HepG2 (cell line): ENCODE results near the gene RTP2. TPM values are rescaled to one million over a fixed set of nuclear protein-coding genes. Genes with fewer than 3 reads are reported as not detected.

Experiments used
- ATAC-seq: fragments of 200-7000 bp; cut with Tn5 transposase; 3 replicates; pipeline ENCODE4 v1.9.1; 2020; ENCODE audit warnings: mild to moderate bottlenecking, moderate library complexity
- BruUV-seq: library from RNA; stranded (reverse); fragments of 400-500 nt; replicated peaks from 2 replicates; lab custom pipeline; 2021; lab: Mats Ljungman, UMichigan
- CTCF ChIA-PET: fragments of 300-600 bp; formaldehyde crosslinking; extraction: SDS; loops from one replicate; lab custom pipeline; 2021; ENCODE audit warnings: low total read pairs, inconsistent platforms, low intra/inter-chr PET ratio; lab: Yijun Ruan, JAX
- POLR2A ChIA-PET: fragments of 350-600 bp; sonication (Branson Sonifier 250); formaldehyde crosslinking; loops from one replicate; lab custom pipeline; 2020; ENCODE audit warnings: antibody characterized with exemption, inconsistent platforms; lab: Yijun Ruan, JAX
- DNase-seq: peaks from one replicate; pipeline ENCODE4 v3.0.0-alpha.2; 2015; ENCODE audit warnings: low spot score
- FAIRE-seq: peaks from 3 replicates; lab custom pipeline; 2011; peaks lifted over from hg19 to GRCh38; lab: Jason Lieb, UNC
- H2AFZ ChIP-seq: one replicate; pipeline ENCODE4 v1.6.1; 2011; ENCODE audit warnings: low read length, inconsistent platforms
- H3K27ac ChIP-seq: fragments of 300-600 bp; 3 replicates; pipeline ENCODE4 v1.8.0; 2011; ENCODE audit warnings: mixed run types, mild to moderate bottlenecking, mixed read lengths, low read length, inconsistent platforms; ENCODE audit not compliant: insufficient read depth; ENCODE audit errors: extremely low read length
- H3K27me3 ChIP-seq, 2 experiments: fragments of 200-600 bp in 1 of 2; 2 replicates in 1 of 2; 3 replicates in 1 of 2; pipeline versions ENCODE4 v1.6.0 to v1.8.0; 2011; ENCODE audit warnings: low read length in 2 of 2, mild to moderate bottlenecking in 2 of 2, moderate library complexity in 2 of 2, inconsistent platforms in 1 of 2; ENCODE audit not compliant: insufficient read depth in 2 of 2, control insufficient read depth in 1 of 2
- H3K36me3 ChIP-seq, 2 experiments: fragments of 200-600 bp in 1 of 2; replicated peaks in 1 of 2; 2 replicates in 1 of 2; 3 replicates in 1 of 2; pipeline versions ENCODE4 v1.5.1 to v1.8.0; 2011; ENCODE audit warnings: low read length in 2 of 2, inconsistent platforms in 1 of 2; ENCODE audit not compliant: insufficient read depth in 2 of 2, control insufficient read depth in 1 of 2
- H3K4me1 ChIP-seq: 2 replicates; pipeline ENCODE4 v1.5.1; 2012; ENCODE audit warnings: low read length, inconsistent platforms; ENCODE audit not compliant: insufficient read depth
- H3K4me2 ChIP-seq: 2 replicates; pipeline ENCODE4 v1.6.0; 2011; ENCODE audit warnings: low read depth, low read length, inconsistent platforms
- H3K4me3 ChIP-seq, 3 experiments: fragments of 200-600 bp in 1 of 3; sonication (generic), shearing (Covaris generic) in 1 of 3; replicated peaks in 1 of 3; 2 replicates each; pipeline ENCODE4 v1.5.1; 2011 to 2016; ENCODE audit warnings: low read length in 3 of 3, inconsistent platforms in 2 of 3, low read depth in 2 of 3, mild to moderate bottlenecking in 2 of 3, control low read depth in 1 of 3, mixed read lengths in 1 of 3; ENCODE audit not compliant: insufficient read depth in 1 of 3
- H3K79me2 ChIP-seq: one replicate; pipeline ENCODE4 v1.6.1; 2011; ENCODE audit warnings: low read length, inconsistent platforms; ENCODE audit not compliant: insufficient read depth
- H3K9ac ChIP-seq: 2 replicates; pipeline ENCODE4 v1.6.0; 2011; ENCODE audit warnings: mild to moderate bottlenecking, low read depth, low read length, inconsistent platforms; ENCODE audit not compliant: insufficient read depth
- H3K9me3 ChIP-seq: 2 replicates; pipeline ENCODE4 v1.5.1; 2012; ENCODE audit warnings: mild to moderate bottlenecking, low read length
- H4K20me1 ChIP-seq: 2 replicates; pipeline ENCODE4 v1.6.0; 2011; ENCODE audit warnings: inconsistent platforms, mild to moderate bottlenecking, low read length, moderate library complexity; ENCODE audit not compliant: insufficient read depth
- ARNT2 ChIP-seq: sonication (generic); formaldehyde crosslinking; IDR thresholded peaks from 2 replicates; pipeline ENCODE4 v1.8.0; 2022; ENCODE audit warnings: mild to moderate bottlenecking, low read depth, missing genetic modification reagents, moderate library complexity
- CEBPG ChIP-seq: IDR thresholded peaks from 2 replicates; pipeline ENCODE4 v1.6.1; 2016
- HDAC2 ChIP-seq: sonication (generic); formaldehyde crosslinking; IDR thresholded peaks from 2 replicates; pipeline ENCODE4 v1.4.0; 2020; ENCODE audit warnings: missing genetic modification reagents
- IKZF5 ChIP-seq: IDR thresholded peaks from 2 replicates; pipeline ENCODE4 v1.6.1; 2018; ENCODE audit warnings: missing genetic modification reagents, mild to moderate bottlenecking, missing compliant biosample characterization
- IRX3 ChIP-seq: sonication (generic); formaldehyde crosslinking; IDR thresholded peaks from 2 replicates; pipeline ENCODE4 v1.8.1; 2023; ENCODE audit warnings: mild to moderate bottlenecking, low read depth, missing genetic modification reagents, borderline replicate concordance
- NFE2 ChIP-seq: sonication (generic); formaldehyde crosslinking; IDR thresholded peaks from 2 replicates; pipeline ENCODE4 v1.4.0; 2020; ENCODE audit warnings: missing genetic modification reagents
- SMAD3 ChIP-seq: sonication (generic); formaldehyde crosslinking; IDR thresholded peaks from 2 replicates; pipeline ENCODE4 v1.4.0; 2020; ENCODE audit warnings: missing genetic modification reagents
- SMC3 ChIP-seq: IDR thresholded peaks from 2 replicates; pipeline ENCODE4 v1.6.1; 2011; ENCODE audit warnings: low read length, improper control_type of control experiment
- SOX5 ChIP-seq: IDR thresholded peaks from 2 replicates; pipeline ENCODE4 v1.6.1; 2016; ENCODE audit warnings: borderline replicate concordance
- U2AF1 ChIP-seq: fragments of 200-400 bp; formaldehyde crosslinking; optimal IDR thresholded peaks from 2 replicates; pipeline ENCODE3; 2017; ENCODE audit warnings: mild to moderate bottlenecking, low read depth, low read length
- ZBTB20 ChIP-seq: sonication (generic); formaldehyde crosslinking; IDR thresholded peaks from 2 replicates; pipeline ENCODE4 v1.8.1; 2023; ENCODE audit warnings: missing genetic modification reagents, low read depth, mild to moderate bottlenecking, borderline replicate concordance
- ZBTB7A ChIP-seq: sonication (generic); formaldehyde crosslinking; IDR thresholded peaks from 2 replicates; pipeline ENCODE4 v1.8.0; 2022; ENCODE audit warnings: mild to moderate bottlenecking, missing genetic modification reagents
- ZC3H4 ChIP-seq: sonication (generic); formaldehyde crosslinking; IDR thresholded peaks from 2 replicates; pipeline ENCODE4 v1.4.0; 2020; ENCODE audit warnings: missing genetic modification reagents, borderline replicate concordance
- ZNF253 ChIP-seq: sonication (generic); formaldehyde crosslinking; IDR thresholded peaks from 2 replicates; pipeline ENCODE4 v1.8.0; 2022; ENCODE audit warnings: mild to moderate bottlenecking, missing genetic modification reagents, borderline replicate concordance
- ZNF263 ChIP-seq: sonication (generic); formaldehyde crosslinking; IDR thresholded peaks from 2 replicates; pipeline ENCODE4 v1.4.0; 2020; ENCODE audit warnings: missing genetic modification reagents
- ZNF331 ChIP-seq: sonication (generic); formaldehyde crosslinking; IDR thresholded peaks from 2 replicates; pipeline ENCODE4 v1.4.0; 2020; ENCODE audit warnings: missing genetic modification reagents
- ZNF556 ChIP-seq: sonication (generic); formaldehyde crosslinking; IDR thresholded peaks from 2 replicates; pipeline ENCODE4 v1.4.0; 2020; ENCODE audit warnings: mild to moderate bottlenecking, missing genetic modification reagents, borderline replicate concordance
- ZNF605 ChIP-seq: sonication (generic); formaldehyde crosslinking; IDR thresholded peaks from 2 replicates; pipeline ENCODE4 v1.8.0; 2022; ENCODE audit warnings: mild to moderate bottlenecking, missing genetic modification reagents
- ZNF616 ChIP-seq: sonication (generic); formaldehyde crosslinking; IDR thresholded peaks from 2 replicates; pipeline ENCODE4 v1.5.0; 2020; ENCODE audit warnings: low read depth, mild to moderate bottlenecking, missing genetic modification reagents
- ZNF710 ChIP-seq: sonication (generic); formaldehyde crosslinking; IDR thresholded peaks from 2 replicates; pipeline ENCODE4 v1.5.0; 2020; ENCODE audit warnings: mild to moderate bottlenecking, missing genetic modification reagents, borderline replicate concordance
- ZNF766 ChIP-seq: sonication (generic); formaldehyde crosslinking; IDR thresholded peaks from 2 replicates; pipeline ENCODE4 v1.5.0; 2020; ENCODE audit warnings: missing genetic modification reagents, borderline replicate concordance
- WGBS: methylation state at CpG from one replicate; pipeline ENCODE4 v1.1.6; 2017; ENCODE audit warnings: low lambda C conversion rate; 5-methylcytosine and 5-hydroxymethylcytosine counted together
- in situ Hi-C: cut with HindIII; loops from 2 replicates; pipeline ENCODE4 v1.10.0; 2017; ENCODE audit warnings: low pct_unique_long_range_greater_than_20kb; ENCODE audit not compliant: extremely low pct_ligation_motif_present
- intact Hi-C: fragments of 100-400 bp; cut with micrococcal nuclease; formaldehyde crosslinking; loops from one replicate; pipeline ENCODE4 v1.10.0; 2022; ENCODE audit not compliant: unreplicated experiment
- polyA plus RNA-seq, 8 experiments: library from polyadenylated mRNA; depleted of rRNA in 3 of 8; stranded (reverse) in 7 of 8; unstranded in 1 of 8; fragments of >200 nt; fragmentation: Illumina TruSeq in 4 of 8; extraction: Trizol in 4 of 8; gene quantifications; 2 replicates each; pipeline versions ENCODE4 v1.2.1 to v1.2.3, GENCODE V29; 2011 to 2016; ENCODE audit warnings: low read depth in 4 of 8, missing spikeins in 1 of 8, mixed read lengths in 1 of 8; ENCODE audit not compliant: insufficient read depth in 1 of 8
- total RNA-seq, 5 experiments: library from RNA; depleted of rRNA; stranded (reverse); fragments of >200 nt; fragmentation: Illumina TruSeq; extraction: Trizol; gene quantifications; 2 replicates each; pipeline ENCODE4 v1.2.3, GENCODE V29; 2016; ENCODE audit warnings: low read depth in 1 of 5

Gene RTP2
- total and polyA plus RNA-seq, 2 of the 13 experiments (the other 11 are each of a cell fraction or from before 2014, with no cell fraction given): not detected

- TF ChIP-seq ZC3H4 (CRISPR knock-in tag) (0 out of 2 replicates have a peak, but pooled peaks have one; percentile 52), U2AF1 (no peak), NFE2 (no peak), ZNF556 (0 out of 2 replicates have a peak, but pooled peaks have one; percentile 4), ARNT2 (CRISPR knock-in tag) (peak; percentile 69; the same call in 1 of the 2 replicates)
Measured at GRCh38 chr3:187750006-187750512, 47.7 kb upstream of the RTP2 start (continued).

- H3K4me2 ChIP-seq: peak overlapping the region; percentile 83
- in situ Hi-C loops: loop anchor here (10.0 to 25.0 kb wide), 6 partner anchors 257 to 1397 kb away; no protein-coding TSS in a partner anchor
- 8% methylated on average over 2 of the region's 2 CpGs for WGBS
- H3K4me1 ChIP-seq: peaks cover 51% of the 10 kb centered on the region
- peaks cover 12% of the 10 kb centered on the region; the same call in 1 of the 2 replicates for H4K20me1 ChIP-seq
- ChIA-PET POLR2A (interaction anchor here (0.6 to 3.6 kb wide), 11 partner anchors 142 to 998 kb away, joined by 3 to 64 read pairs (median 4); no protein-coding TSS in a partner anchor), CTCF (no interaction called here)
- H2AFZ ChIP-seq: no peak overlapping the region
- DNase-seq (peak; percentile 82), FAIRE-seq (no peak), ATAC-seq (peak; percentile 35)
- intact Hi-C loops: loop anchor here (5.0 to 10.0 kb wide), 3 partner anchors 234 to 1297 kb away; no protein-coding TSS in a partner anchor
- BruUV-seq: no TSS peak
- no peak overlapping the region for H3K4me3 ChIP-seq
- no peaks in the 10 kb centered on the region for H3K9me3 ChIP-seq
- H3K79me2 ChIP-seq: peaks cover 36% of the 10 kb centered on the region
- no peak overlapping the region for H3K27ac ChIP-seq
- H3K9ac ChIP-seq: no peak overlapping the region
- peaks cover 0 to 5% of the 10 kb centered on the region in 2 experiments; a peak in 1 of 5 replicates for H3K27me3 ChIP-seq
- no peaks in the 10 kb centered on the region for H3K36me3 ChIP-seq
- peak; percentile 59; the same call in 1 of the 2 replicates for TF ChIP-seq ZNF605 (CRISPR knock-in tag)
- TF ChIP-seq ZNF331: peak; percentile 52; the same call in 1 of the 2 replicates
- no peak for TF ChIP-seq ZNF616 (CRISPR knock-in tag)
- TF ChIP-seq IRX3 (CRISPR knock-in tag): no peak
- 0 out of 2 replicates have a peak, but pooled peaks have one; percentile 19 for TF ChIP-seq ZNF710 (CRISPR knock-in tag)
- TF ChIP-seq IKZF5 (CRISPR knock-in tag): peak; percentile 59; the same call in 1 of the 2 replicates
- TF ChIP-seq SMAD3 (CRISPR knock-in tag): peak; percentile 57
- TF ChIP-seq ZNF253 (CRISPR knock-in tag): no peak
- peak; percentile 91 for TF ChIP-seq SMC3
- no peak for TF ChIP-seq ZNF766 (CRISPR knock-in tag)
- peak; percentile 47; the same call in 1 of the 2 replicates for TF ChIP-seq HDAC2
- no peak for TF ChIP-seq ZBTB7A (CRISPR knock-in tag)
- peak; percentile 35; the same call in 1 of the 2 replicates for TF ChIP-seq SOX5 (CRISPR knock-in tag)
- TF ChIP-seq ZBTB20 (CRISPR knock-in tag): no peak
- TF ChIP-seq ZNF263: no peak
- TF ChIP-seq CEBPG (CRISPR knock-in tag): peak; percentile 10; the same call in 1 of the 2 replicates
Measured at GRCh38 chr3:187748050-187748481, 45.7 kb upstream of the RTP2 start.
